Lung (tissue), 12 donors: ENCODE measurements around the gene INIP. TPM values are rescaled to one million over a fixed set of nuclear protein-coding genes. Genes with fewer than 3 reads are reported as not detected.

Experiments used
- ATAC-seq: fragments of 200-7000 bp; cut with Tn5 transposase; one replicate; pipeline ENCODE4 v1.9.1; 2020; ENCODE audit warnings: moderate number of reproducible peaks; ENCODE audit not compliant: insufficient read depth, low FRiP score
- DNase-seq, 3 donors: peaks; one replicate each; pipeline ENCODE4 v3.0.0-alpha.2; 2013 to 2017
- H3K27ac ChIP-seq, 2 donors: one replicate each; pipeline ENCODE4 v1.5.1; 2013; ENCODE audit warnings: mild to moderate bottlenecking in 2 of 2, moderate library complexity in 2 of 2, control low read depth in 1 of 2, inconsistent platforms in 1 of 2, low read depth in 1 of 2, low read length in 1 of 2
- H3K27me3 ChIP-seq, 3 donors: one replicate each; pipeline ENCODE4 v1.5.1; 2013; ENCODE audit warnings: low read length in 2 of 3; ENCODE audit not compliant: control insufficient read depth in 3 of 3, insufficient read depth in 3 of 3
- H3K36me3 ChIP-seq, 4 donors: one replicate each; pipeline ENCODE4 v1.5.1; 2013; ENCODE audit warnings: low read length in 4 of 4, mild to moderate bottlenecking in 1 of 4, moderate library complexity in 1 of 4; ENCODE audit not compliant: control insufficient read depth in 4 of 4, insufficient read depth in 4 of 4
- H3K4me1 ChIP-seq, 5 donors: one replicate each; pipeline ENCODE4 v1.5.1; 2013; ENCODE audit warnings: low read length in 5 of 5, mild to moderate bottlenecking in 2 of 5, moderate library complexity in 1 of 5; ENCODE audit not compliant: control insufficient read depth in 5 of 5, insufficient read depth in 5 of 5
- H3K4me3 ChIP-seq: one replicate; pipeline ENCODE4 v1.5.1; 2013; ENCODE audit warnings: mild to moderate bottlenecking, control low read depth, moderate library complexity
- H3K9ac ChIP-seq, 2 donors: one replicate each; pipeline ENCODE4 v1.5.1; 2013; ENCODE audit warnings: low read length in 2 of 2, control low read depth in 1 of 2; ENCODE audit not compliant: insufficient read depth in 1 of 2
- H3K9me3 ChIP-seq, 4 donors: one replicate each; pipeline ENCODE4 v1.5.1; 2013; ENCODE audit warnings: low read length in 3 of 4, mild to moderate bottlenecking in 1 of 4, moderate library complexity in 1 of 4; ENCODE audit not compliant: control insufficient read depth in 4 of 4, insufficient read depth in 3 of 4
- CTCF ChIP-seq: IDR thresholded peaks from 2 replicates; pipeline ENCODE4 v1.5.1; 2012; ENCODE audit warnings: mild to moderate bottlenecking; ENCODE audit errors: control extremely low read depth, extremely low read depth
- WGBS, 2 donors: extraction: QIAGEN DNeasy Blood & Tissue Kit; methylation state at CpG; one replicate each; pipeline ENCODE4 v1.1.7; 2013; 5-methylcytosine and 5-hydroxymethylcytosine counted together
- polyA plus RNA-seq, 2 donors: library from polyadenylated mRNA; stranded (reverse); fragments of 200-250 nt; gene quantifications; one replicate each; pipeline ENCODE4 v1.2.1, GENCODE V29; 2013
- total RNA-seq, 2 donors: library from RNA; depleted of rRNA in 1 of 2; stranded (reverse); fragments of >200 nt in 1 of 2; gene quantifications; one replicate each; pipeline ENCODE4 v1.2.1, GENCODE V29; 2014 to 2021
- donor health status: control.
- donor health status: control.
- donor health status: Bipolar disorder and iron deficiency.
- donor health status: healthy.
- donor health status: DM: yes; HTN: yes; CAD: no.

INIP gene
- total and polyA plus RNA-seq, 4 donors: 9.1 to 25.8 (median 16.7) TPM

GRCh38 chr9:112750016-112750763, 32.3 kb upstream of the INIP start, which contains the start of gene SNX30:
TSS of gene SNX30 (plus strand) at chr9:112750760. CDS start at chr9:112751002, 242 bp downstream.
- Histone ChIP-seq H3K4me1 (peaks cover 3 to 22% (median 20%) of the 10 kb centered on the region in 5 donors), H3K27ac (peak within 1 kb of the TSS; percentile 73 to 92), H3K27me3 (no peaks in the 10 kb centered on the region), H3K9me3 (no peaks in the 10 kb centered on the region), H3K36me3 (no peaks in the 10 kb centered on the region), H3K9ac (peak within 1 kb of the TSS; percentile 39 to 81), H3K4me3 (peak within 1 kb of the TSS; percentile 92)
- DNase-seq (peak; percentile 94 to 97 (median 95)), ATAC-seq (peak; percentile 86)
- TF ChIP-seq CTCF: no peak
- 5 to 9% methylated on average over 23 to 48 of the region's 49 CpGs for WGBS, 2 donors

- ATAC-seq: no peak
- no peak for DNase-seq
- no peak overlapping the region for H3K9ac ChIP-seq
- peaks cover 0 to 18% (median 8%) of the 10 kb centered on the region in 5 donors for H3K4me1 ChIP-seq
- H3K27ac ChIP-seq: no peak overlapping the region
- H3K36me3 ChIP-seq: no peaks in the 10 kb centered on the region
- no peak for TF ChIP-seq CTCF
- no peaks in the 10 kb centered on the region for H3K27me3 ChIP-seq
- no peaks in the 10 kb centered on the region for H3K9me3 ChIP-seq
- WGBS, 2 donors: 81 to 84% methylated on average over 7 of the region's 7 CpGs
- H3K4me3 ChIP-seq: no peak overlapping the region
Observed at GRCh38 chr9:112747094-112747493, 29.2 kb upstream of the INIP start.

- Histone ChIP-seq H3K27me3 (no peaks in the 10 kb centered on the region), H3K9me3 (no peaks in the 10 kb centered on the region), H3K27ac (no peak overlapping the region), H3K4me3 (no peak overlapping the region), H3K4me1 (no peaks in the 10 kb centered on the region), H3K9ac (no peak overlapping the region), H3K36me3 (no peaks in the 10 kb centered on the region)
- ATAC-seq: no peak
- WGBS, 2 donors: 79 to 84% methylated on average over 4 of the region's 4 CpGs
- no peak for TF ChIP-seq CTCF
- no peak for DNase-seq
Observed at GRCh38 chr9:112744177-112744576, 26.3 kb upstream of the INIP start.
